ENCODE measurements around the gene CAND2. TPM values are rescaled to one million over a fixed set of nuclear protein-coding genes. Genes with fewer than 3 reads are reported as not detected.

The CAND2 gene
- total RNA-seq, 4 donors from 2014 or later: 11.5 to 29.9 (median 19.4) TPM

DNA sequence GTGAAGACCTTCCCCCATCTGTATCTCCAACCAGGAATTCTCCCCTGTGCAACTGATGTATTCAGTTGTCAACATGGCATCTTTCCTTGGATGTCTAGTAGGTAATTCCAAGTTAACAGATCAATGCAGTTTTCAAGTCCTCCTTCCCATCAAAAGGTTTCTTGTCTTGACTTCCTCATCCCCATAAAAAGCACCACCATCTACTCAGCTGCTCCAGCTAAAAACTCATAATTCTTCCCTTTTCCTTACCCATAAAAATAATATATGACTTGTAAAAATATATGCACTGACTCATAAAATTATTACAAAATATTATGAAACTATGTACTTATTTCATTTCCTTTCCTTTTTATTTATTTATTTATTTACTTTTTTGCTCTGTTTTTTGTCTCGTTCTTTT lies 5.0 kb upstream of the CAND2 start:
- no peaks in the 10 kb centered on the region for H3K36me3 ChIP-seq
- H3K4me3 ChIP-seq: no peak overlapping the region
- TF ChIP-seq EP300 (IDR thresholded peaks at IDR 0.05) (no peak), POLR2A (IDR thresholded peaks at IDR 0.05) (no peak), POLR2AphosphoS5 (IDR thresholded peaks at IDR 0.05) (no peak)
- TF ChIP-seq, protein P1, sequence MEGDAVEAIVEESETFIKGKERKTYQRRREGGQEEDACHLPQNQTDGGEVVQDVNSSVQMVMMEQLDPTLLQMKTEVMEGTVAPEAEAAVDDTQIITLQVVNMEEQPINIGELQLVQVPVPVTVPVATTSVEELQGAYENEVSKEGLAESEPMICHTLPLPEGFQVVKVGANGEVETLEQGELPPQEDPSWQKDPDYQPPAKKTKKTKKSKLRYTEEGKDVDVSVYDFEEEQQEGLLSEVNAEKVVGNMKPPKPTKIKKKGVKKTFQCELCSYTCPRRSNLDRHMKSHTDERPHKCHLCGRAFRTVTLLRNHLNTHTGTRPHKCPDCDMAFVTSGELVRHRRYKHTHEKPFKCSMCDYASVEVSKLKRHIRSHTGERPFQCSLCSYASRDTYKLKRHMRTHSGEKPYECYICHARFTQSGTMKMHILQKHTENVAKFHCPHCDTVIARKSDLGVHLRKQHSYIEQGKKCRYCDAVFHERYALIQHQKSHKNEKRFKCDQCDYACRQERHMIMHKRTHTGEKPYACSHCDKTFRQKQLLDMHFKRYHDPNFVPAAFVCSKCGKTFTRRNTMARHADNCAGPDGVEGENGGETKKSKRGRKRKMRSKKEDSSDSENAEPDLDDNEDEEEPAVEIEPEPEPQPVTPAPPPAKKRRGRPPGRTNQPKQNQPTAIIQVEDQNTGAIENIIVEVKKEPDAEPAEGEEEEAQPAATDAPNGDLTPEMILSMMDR (IDR thresholded peaks at IDR 0.05): no peak
- 58 to 67% methylated on average over 1 of the region's 1 CpG for WGBS, 2 donors (ENCODE audit: low coverage in 1 of 2)
- H3K9me3 ChIP-seq: no peaks in the 10 kb centered on the region
- H3K4me1 ChIP-seq: peaks cover 0 to 7% (median 5%) of the 10 kb centered on the region in 3 donors
- ATAC-seq: no peak
- no peaks in the 10 kb centered on the region for H3K27me3 ChIP-seq
- H3K27ac ChIP-seq: no peak overlapping the region

DNA sequence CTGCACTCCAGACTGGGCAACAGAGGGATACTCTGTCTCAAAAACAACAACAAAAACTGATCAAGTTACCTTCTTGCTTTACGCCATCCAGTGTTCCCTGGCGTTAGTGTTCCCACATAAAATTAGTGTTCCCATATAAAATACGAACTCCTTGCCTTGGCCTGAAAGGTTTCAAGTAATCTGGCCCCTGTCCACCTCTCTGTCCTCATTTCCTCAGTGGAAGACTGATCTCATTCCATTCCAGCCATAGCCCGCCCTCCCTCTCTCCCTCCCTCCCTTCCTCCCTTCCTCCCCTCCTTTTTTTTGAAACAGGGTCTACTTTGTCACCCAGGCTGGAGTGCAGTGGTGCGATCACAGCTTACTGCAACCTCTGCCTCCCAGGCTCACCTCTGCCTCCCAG lies 2.8 kb upstream of the CAND2 start:
- no peak overlapping the region for H3K4me3 ChIP-seq
- H3K9me3 ChIP-seq: no peaks in the 10 kb centered on the region
- no peak overlapping the region for H3K27ac ChIP-seq
- no peaks in the 10 kb centered on the region for H3K36me3 ChIP-seq
- 74% methylated on average over 4 of the region's 5 CpGs; no CpG with 5 or more reads in 1 of the 2 donors for WGBS, 2 donors (ENCODE audit: low coverage in 1 of 2)
- no peak for ATAC-seq
- H3K27me3 ChIP-seq: no peaks in the 10 kb centered on the region
- peaks cover 0 to 28% (median 5%) of the 10 kb centered on the region in 3 donors for H3K4me1 ChIP-seq
- TF ChIP-seq, protein P1 (IDR thresholded peaks at IDR 0.05): no peak
- no peak for TF ChIP-seq POLR2AphosphoS5 (IDR thresholded peaks at IDR 0.05)
- TF ChIP-seq EP300 (IDR thresholded peaks at IDR 0.05): no peak
- TF ChIP-seq POLR2A (IDR thresholded peaks at IDR 0.05): no peak

DNA sequence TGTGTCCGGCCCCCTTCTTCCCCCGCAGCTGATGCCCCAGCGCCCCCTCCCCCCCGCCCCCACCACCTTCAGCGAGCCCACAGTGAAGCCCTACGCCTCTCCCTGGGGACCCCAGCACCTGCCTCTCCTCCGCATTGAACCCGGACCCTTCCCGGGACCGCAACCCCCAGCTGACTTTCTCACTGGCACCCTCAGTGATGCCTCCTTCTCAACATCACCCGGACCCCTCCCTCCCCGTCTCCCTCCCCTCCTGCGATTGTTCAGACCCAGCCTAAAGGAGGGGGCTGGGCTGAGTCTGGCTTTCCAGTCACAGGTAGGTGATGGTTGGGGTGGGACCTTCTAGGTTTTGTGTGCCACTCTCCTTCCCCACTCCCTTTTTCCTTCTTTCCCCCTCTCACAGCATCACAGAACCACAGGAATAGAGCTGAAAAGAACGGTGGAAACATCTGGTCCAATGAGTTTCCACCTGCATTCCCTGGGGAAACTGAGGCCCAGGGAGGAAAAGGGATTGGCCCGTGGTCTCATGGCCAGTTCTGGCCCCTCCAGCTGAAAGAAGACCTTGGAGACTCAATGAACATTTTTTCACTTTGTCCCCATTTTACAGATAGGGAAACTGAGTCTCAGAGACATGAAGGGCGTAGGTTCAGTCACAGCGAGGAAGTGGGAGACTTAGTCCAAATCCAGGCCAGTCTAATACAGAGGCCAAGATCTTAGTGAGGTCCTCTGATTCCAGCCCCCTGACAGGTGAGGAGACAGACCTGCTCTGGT lies 828 bp downstream of the CAND2 start:
- TF ChIP-seq POLR2A (IDR thresholded peaks at IDR 0.05): no peak
- H3K4me1 ChIP-seq: peaks cover 0 to 35% (median 5%) of the 10 kb centered on the region in 3 donors
- H3K9me3 ChIP-seq: no peaks in the 10 kb centered on the region
- peak overlapping the region; percentile 73 to 75 for H3K4me3 ChIP-seq
- H3K36me3 ChIP-seq: no peaks in the 10 kb centered on the region
- WGBS, 2 donors (ENCODE audit: low coverage in 1 of 2): 33% methylated on average over 3 of the region's 17 CpGs; no CpG with 5 or more reads in 1 of the 2 donors
- no peak for ATAC-seq
- no peaks in the 10 kb centered on the region for H3K27me3 ChIP-seq
- peak overlapping the region; percentile 83 to 93 (median 92) for H3K27ac ChIP-seq

DNA sequence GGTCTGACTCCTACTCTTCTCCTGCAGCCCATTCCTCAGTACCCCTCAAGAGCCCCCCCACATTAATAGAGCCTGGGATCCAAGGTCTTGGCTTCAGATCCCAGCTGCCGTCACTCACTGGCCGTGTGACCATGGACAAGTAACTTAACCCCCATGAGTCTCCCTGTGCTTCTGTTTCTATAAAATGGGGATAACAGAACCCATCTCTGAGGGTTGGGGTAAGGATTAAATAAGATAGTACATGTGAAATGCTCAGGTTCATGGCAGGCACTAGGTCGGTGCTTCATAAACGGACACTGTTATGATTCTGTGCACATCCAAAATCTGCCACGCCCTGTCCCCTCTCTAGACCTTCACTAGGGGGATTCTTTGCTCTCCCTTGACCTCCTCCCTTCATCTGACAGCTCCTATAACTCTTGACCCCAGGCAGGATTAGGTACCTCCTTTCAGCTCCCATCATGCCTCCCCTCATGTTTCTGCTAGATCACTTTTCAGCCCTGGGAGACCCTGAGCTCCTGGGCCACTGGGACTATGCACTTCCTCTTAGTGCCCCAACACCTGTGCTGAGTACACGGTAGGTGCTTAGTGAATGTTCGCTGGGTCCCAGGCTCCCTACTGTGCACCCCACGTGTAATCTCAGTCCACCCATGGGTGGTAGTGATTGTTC lies 1.5 kb downstream of the CAND2 start:
- H3K4me1 ChIP-seq: peaks cover 0 to 35% (median 5%) of the 10 kb centered on the region in 3 donors
- 49 to 52% methylated on average over 3 to 8 of the region's 8 CpGs for WGBS, 2 donors (ENCODE audit: low coverage in 1 of 2)
- H3K9me3 ChIP-seq: no peaks in the 10 kb centered on the region
- no peak overlapping the region for H3K4me3 ChIP-seq
- ATAC-seq: no peak
- TF ChIP-seq POLR2AphosphoS5 (IDR thresholded peaks at IDR 0.05) (no peak), POLR2A (IDR thresholded peaks at IDR 0.05) (no peak), EP300 (IDR thresholded peaks at IDR 0.05) (no peak)
- TF ChIP-seq, protein P1 (IDR thresholded peaks at IDR 0.05): no peak
- no peaks in the 10 kb centered on the region for H3K27me3 ChIP-seq
- H3K27ac ChIP-seq: peak overlapping the region in 3 of 4 donors; percentile 92 to 93 (median 93)
- H3K36me3 ChIP-seq: peaks cover 0 to under 1% of the 10 kb centered on the region in 2 donors

DNA sequence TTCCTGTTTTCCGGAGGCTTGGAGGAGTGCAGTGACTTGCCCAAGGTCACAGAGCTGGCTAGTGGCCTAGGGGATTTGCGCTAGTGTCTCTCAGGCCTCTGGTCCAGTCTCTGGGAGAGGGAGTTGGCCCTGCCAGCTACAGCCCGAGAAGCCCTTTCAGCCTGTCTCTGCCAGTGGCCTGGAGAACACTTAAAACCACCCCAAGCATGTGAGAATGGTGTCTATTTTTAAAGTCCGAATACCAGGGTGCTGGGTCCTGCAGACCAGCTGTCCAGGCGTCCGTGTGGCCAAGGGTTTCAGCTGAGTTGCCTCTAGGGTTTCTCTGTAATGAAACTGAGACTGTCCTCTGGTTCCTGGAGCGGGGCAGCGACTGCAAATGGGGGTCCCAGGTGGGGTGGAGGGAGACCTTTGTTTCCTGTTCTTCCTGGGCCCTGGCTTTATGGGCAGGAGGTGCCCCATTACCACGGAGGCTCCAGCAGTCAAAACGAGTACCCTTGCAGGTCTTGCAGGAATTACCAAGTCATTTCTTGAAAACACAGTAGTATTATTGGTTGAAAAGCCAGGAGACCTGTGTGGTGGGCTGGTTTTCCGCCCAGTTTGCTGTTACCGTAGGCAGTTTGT lies 2.2 kb downstream of the CAND2 start:
- H3K4me3 ChIP-seq: no peak overlapping the region
- 49 to 55% methylated on average over 4 to 5 of the region's 12 CpGs for WGBS, 2 donors (ENCODE audit: low coverage in 1 of 2)
- peak overlapping the region in 3 of 4 donors; percentile 92 to 93 (median 93) for H3K27ac ChIP-seq
- TF ChIP-seq POLR2AphosphoS5 (IDR thresholded peaks at IDR 0.05): no peak
- no peak for TF ChIP-seq EP300 (IDR thresholded peaks at IDR 0.05)
- TF ChIP-seq, protein P1 (IDR thresholded peaks at IDR 0.05): no peak
- no peak for TF ChIP-seq POLR2A (IDR thresholded peaks at IDR 0.05)
- no peaks in the 10 kb centered on the region for H3K27me3 ChIP-seq
- no peak for ATAC-seq
- H3K4me1 ChIP-seq: peaks cover 0 to 35% (median 5%) of the 10 kb centered on the region in 3 donors
- H3K36me3 ChIP-seq: peaks cover 0 to 7% of the 10 kb centered on the region in 2 donors
- no peaks in the 10 kb centered on the region for H3K9me3 ChIP-seq

Data from gastroesophageal sphincter (tissue), 4 donors.